ENCODE measurements around the gene OPHN1. TPM values are rescaled to one million over a fixed set of nuclear protein-coding genes. Genes with fewer than 3 reads are reported as not detected.

Gene OPHN1
- total and polyA plus RNA-seq, 3 experiments from 2014 or later: 0.20 TPM; not detected in 2

DNA sequence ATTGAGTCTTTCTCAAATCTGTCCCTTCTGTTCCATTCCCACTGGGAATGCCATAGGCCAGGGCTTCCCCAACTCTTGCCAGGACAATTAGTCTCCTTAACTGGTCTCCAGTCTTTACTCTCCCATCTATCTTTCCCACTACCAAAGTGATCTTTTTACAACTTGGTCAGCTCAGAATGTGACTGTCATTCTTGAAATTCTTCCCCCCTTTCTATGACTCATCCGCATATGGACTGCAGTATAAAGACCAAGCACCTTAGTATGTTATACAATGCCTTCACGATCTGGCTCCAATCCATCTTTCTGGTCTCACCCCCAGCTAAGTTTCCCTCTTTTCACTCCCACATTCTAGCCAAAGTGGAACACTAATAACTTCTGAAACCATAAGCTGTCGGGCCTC is 383.8 kb downstream of the OPHN1 start:
- H3K27ac Mint-ChIP-seq: no peak overlapping the region
- DNase-seq: no peak
- CTCF ChIA-PET: no interaction called here
- Histone ChIP-seq H3K4me3 (ENCODE audit: low read length) (no peak overlapping the region), H3K9me3 (ENCODE audit: low read length) (no peaks in the 10 kb centered on the region), H3K36me3 (ENCODE audit: insufficient read depth, low read length) (no peaks in the 10 kb centered on the region), H3K4me1 (ENCODE audit: insufficient read depth, low read length) (no peaks in the 10 kb centered on the region), H3K27me3 (ENCODE audit: insufficient read depth, low read length, poor library complexity, severe bottlenecking) (no peaks in the 10 kb centered on the region), H3K27ac (ENCODE audit: low read depth, low read length) (no peak overlapping the region)
- peaks cover 0 to 4% (median 0%) of the 10 kb centered on the region in 5 donors for H3K9me3 Mint-ChIP-seq
- H3K4me3 Mint-ChIP-seq: no peak overlapping the region
- H3K36me3 Mint-ChIP-seq: no peaks in the 10 kb centered on the region
- POLR2A ChIA-PET: no interaction called here
- peaks cover 0 to 3% of the 10 kb centered on the region in 2 donors for H3K27me3 Mint-ChIP-seq
- H3K4me1 Mint-ChIP-seq: no peaks in the 10 kb centered on the region

DNA sequence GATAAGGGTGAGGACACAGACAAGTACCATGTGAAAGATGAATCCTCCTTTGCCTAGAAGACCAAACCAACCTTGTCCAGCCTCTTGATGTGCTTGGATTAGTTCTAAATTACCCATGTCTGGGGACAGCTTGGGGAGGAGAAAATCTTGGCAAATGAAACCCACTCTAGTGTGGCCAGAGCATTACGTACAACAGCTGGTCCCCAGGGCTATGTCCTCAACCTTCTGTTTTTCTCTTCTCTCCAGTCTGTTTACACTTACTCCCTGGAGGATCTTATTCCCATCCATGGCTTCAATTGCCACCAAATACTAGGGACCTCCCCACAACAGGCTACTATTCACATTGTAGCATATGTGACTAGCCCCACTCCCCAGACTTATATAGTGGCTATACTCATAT is 384.5 kb downstream of the OPHN1 start:
- Histone ChIP-seq H3K4me1 (ENCODE audit: insufficient read depth, low read length) (no peaks in the 10 kb centered on the region), H3K36me3 (ENCODE audit: insufficient read depth, low read length) (no peaks in the 10 kb centered on the region), H3K27me3 (ENCODE audit: insufficient read depth, low read length, poor library complexity, severe bottlenecking) (no peaks in the 10 kb centered on the region), H3K4me3 (ENCODE audit: low read length) (no peak overlapping the region), H3K27ac (ENCODE audit: low read depth, low read length) (no peak overlapping the region), H3K9me3 (ENCODE audit: low read length) (no peaks in the 10 kb centered on the region)
- H3K4me1 Mint-ChIP-seq: no peaks in the 10 kb centered on the region
- CTCF ChIA-PET: no interaction called here
- peaks cover 0 to 4% (median 0%) of the 10 kb centered on the region in 5 donors for H3K9me3 Mint-ChIP-seq
- H3K36me3 Mint-ChIP-seq: no peaks in the 10 kb centered on the region
- no peak overlapping the region for H3K4me3 Mint-ChIP-seq
- peaks cover 0 to 3% of the 10 kb centered on the region in 2 donors for H3K27me3 Mint-ChIP-seq
- POLR2A ChIA-PET: no interaction called here
- H3K27ac Mint-ChIP-seq: no peak overlapping the region
- no peak for DNase-seq

DNA sequence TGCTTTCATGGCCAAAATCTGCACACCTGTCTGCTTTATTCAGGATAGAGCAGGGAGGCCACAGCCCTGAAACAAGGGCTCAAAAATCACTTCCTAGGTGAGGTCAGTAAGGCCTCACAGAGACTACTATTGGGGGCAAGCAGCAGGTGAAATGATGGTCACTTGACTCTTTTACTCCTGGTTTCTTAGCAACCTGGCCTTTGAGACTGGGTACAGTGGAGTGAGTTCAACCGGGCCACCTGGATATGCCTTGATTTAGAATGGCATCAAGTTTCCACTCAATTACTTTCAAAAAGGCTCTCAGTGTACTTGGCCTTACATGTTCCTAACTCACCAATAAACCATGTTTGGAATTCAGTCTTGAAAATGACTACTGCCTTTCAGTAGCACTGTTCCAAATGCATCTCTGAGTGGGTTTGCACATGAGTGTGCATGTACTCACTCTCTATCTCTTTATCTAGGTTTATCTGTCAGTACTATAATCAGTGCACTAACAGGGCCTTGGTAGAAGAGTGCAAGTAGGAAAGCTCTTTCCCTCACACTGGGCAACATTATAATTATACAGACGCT is 388.2 kb downstream of the OPHN1 start:
- DNase-seq: no peak
- Histone ChIP-seq H3K4me3 (ENCODE audit: low read length) (no peak overlapping the region), H3K27me3 (ENCODE audit: insufficient read depth, low read length, poor library complexity, severe bottlenecking) (no peaks in the 10 kb centered on the region), H3K36me3 (ENCODE audit: insufficient read depth, low read length) (no peaks in the 10 kb centered on the region), H3K4me1 (ENCODE audit: insufficient read depth, low read length) (no peaks in the 10 kb centered on the region), H3K9me3 (ENCODE audit: low read length) (no peaks in the 10 kb centered on the region), H3K27ac (ENCODE audit: low read depth, low read length) (no peak overlapping the region)
- Mint-ChIP-seq H3K27me3 (no peaks in the 10 kb centered on the region), H3K4me3 (no peak overlapping the region), H3K4me1 (no peaks in the 10 kb centered on the region), H3K27ac (no peak overlapping the region), H3K36me3 (no peaks in the 10 kb centered on the region), H3K9me3 (no peaks in the 10 kb centered on the region)
- ChIA-PET POLR2A (no interaction called here), CTCF (no interaction called here)

DNA sequence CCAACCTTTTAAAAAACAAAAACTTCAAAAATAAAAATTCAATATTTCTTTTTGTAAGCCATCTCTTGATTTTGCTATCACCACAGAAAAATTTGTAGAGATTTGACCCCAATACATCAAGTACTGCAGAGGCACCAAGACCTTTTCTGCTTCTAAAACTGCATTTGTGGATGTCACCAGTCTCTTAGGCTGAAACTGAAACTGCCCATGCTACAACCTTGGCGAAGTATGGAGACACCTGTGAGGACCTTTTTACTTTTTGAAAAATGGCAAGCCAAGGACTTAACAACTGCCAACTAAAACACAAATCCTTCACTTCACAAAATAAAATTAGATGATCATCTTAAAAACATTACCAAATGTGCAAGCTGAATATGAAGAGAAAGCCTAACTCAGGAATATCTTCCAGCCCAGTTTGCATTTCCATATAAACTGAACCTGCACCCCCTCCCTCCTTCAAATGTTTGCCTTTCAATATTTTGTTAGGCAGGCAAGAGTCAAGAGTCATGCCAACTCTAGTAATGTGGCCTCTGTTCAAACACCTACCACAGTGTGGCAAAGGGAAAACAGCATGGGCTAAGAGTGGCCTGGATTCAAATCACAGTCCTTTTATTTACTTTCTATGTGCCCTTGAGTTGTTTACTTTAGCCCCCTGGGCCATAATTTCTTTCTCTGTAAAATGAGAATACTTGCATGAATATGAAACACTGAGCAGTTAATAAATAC is 389.4 kb downstream of the OPHN1 start:
- H3K9me3 ChIP-seq (ENCODE audit: low read length): no peaks in the 10 kb centered on the region
- Mint-ChIP-seq H3K27me3 (no peaks in the 10 kb centered on the region), H3K9me3 (no peaks in the 10 kb centered on the region), H3K4me3 (no peak overlapping the region), H3K36me3 (no peaks in the 10 kb centered on the region), H3K4me1 (no peaks in the 10 kb centered on the region), H3K27ac (no peak overlapping the region)
- H3K27ac ChIP-seq (ENCODE audit: low read depth, low read length): no peak overlapping the region
- no peak for DNase-seq
- ChIA-PET POLR2A (no interaction called here), CTCF (no interaction called here)
- no peaks in the 10 kb centered on the region for H3K27me3 ChIP-seq (ENCODE audit: insufficient read depth, low read length, poor library complexity, severe bottlenecking)
- H3K4me1 ChIP-seq (ENCODE audit: insufficient read depth, low read length): no peaks in the 10 kb centered on the region
- H3K36me3 ChIP-seq (ENCODE audit: insufficient read depth, low read length): no peaks in the 10 kb centered on the region
- H3K4me3 ChIP-seq (ENCODE audit: low read length): no peak overlapping the region

DNA sequence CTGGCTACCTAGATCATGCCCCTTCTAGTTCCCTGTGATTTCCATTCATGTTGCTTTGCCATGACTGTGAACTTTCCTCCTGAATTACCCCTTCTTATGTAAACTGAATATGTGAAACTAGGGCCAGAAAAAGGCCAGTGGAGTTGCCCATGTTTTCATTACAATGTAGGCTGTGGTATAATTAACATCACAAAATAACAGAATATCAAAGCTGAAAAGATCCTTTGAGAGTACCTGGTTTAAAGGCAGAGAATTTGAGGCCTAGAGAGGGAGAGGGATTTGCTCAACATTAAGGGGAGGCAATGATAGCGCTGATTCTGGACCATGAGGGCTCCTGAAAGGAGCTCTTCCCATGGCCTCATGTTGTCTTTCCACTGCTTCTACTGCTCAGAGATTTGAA is 392.2 kb downstream of the OPHN1 start:
- no peaks in the 10 kb centered on the region for H3K4me1 ChIP-seq (ENCODE audit: insufficient read depth, low read length)
- Mint-ChIP-seq H3K4me3 (no peak overlapping the region), H3K4me1 (no peaks in the 10 kb centered on the region), H3K27me3 (no peaks in the 10 kb centered on the region), H3K36me3 (no peaks in the 10 kb centered on the region), H3K27ac (no peak overlapping the region), H3K9me3 (no peaks in the 10 kb centered on the region)
- no peak for DNase-seq
- H3K36me3 ChIP-seq (ENCODE audit: insufficient read depth, low read length): no peaks in the 10 kb centered on the region
- no peaks in the 10 kb centered on the region for H3K27me3 ChIP-seq (ENCODE audit: insufficient read depth, low read length, poor library complexity, severe bottlenecking)
- no peaks in the 10 kb centered on the region for H3K9me3 ChIP-seq (ENCODE audit: low read length)
- POLR2A ChIA-PET: no interaction called here
- H3K27ac ChIP-seq (ENCODE audit: low read depth, low read length): no peak overlapping the region
- no peak overlapping the region for H3K4me3 ChIP-seq (ENCODE audit: low read length)
- CTCF ChIA-PET: no interaction called here

DNA sequence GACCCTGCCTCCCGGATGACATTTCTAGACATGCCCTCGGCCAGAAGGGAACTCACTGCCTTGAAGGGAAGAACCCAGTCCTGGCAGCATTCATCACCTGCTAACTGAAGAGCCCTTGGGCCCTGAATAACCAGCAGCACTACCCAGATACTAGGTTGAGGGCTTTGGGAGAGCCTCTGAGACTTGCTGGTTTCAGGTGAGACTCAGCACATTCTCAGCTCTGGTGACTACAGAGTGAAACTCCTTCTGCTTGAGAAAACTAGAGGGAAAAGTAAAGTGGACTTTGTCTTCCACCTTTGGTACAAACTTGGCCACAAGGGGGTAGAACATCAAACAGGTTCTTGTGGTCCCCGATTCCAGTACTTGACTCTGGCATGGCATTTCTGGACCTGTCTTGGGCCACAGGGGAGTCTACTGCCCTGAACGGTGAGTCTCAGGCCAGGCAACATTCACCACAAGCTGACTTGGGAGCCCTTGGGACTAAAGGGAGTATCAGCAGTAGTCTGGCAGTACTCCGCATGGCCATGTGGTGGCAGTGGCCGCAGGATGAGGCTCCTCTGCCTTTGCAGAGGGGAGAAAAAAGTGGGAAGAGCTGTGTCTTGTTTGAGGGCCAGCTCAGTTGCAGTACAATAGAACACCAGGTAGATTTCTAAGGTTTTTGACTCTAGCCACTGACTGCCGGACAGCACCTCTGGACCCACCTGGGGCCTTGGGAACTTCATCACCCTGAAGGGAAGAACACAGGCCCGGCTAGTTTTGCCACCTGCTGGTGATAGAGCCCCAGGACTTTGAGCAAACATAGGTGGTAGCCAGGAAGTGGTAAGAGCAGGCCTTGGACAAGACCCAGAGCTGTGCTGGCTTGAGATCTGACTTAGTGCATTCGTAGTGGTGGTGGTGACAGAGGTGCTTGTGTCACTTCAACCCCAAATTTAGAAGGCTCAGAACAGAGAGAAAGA is 414.8 kb downstream of the OPHN1 start:
- no peak overlapping the region for H3K4me3 Mint-ChIP-seq
- Histone ChIP-seq H3K9me3 (ENCODE audit: low read length) (no peaks in the 10 kb centered on the region), H3K27ac (ENCODE audit: low read depth, low read length) (no peak overlapping the region), H3K27me3 (ENCODE audit: insufficient read depth, low read length, poor library complexity, severe bottlenecking) (no peaks in the 10 kb centered on the region), H3K4me1 (ENCODE audit: insufficient read depth, low read length) (no peaks in the 10 kb centered on the region), H3K4me3 (ENCODE audit: low read length) (no peak overlapping the region), H3K36me3 (ENCODE audit: insufficient read depth, low read length) (no peaks in the 10 kb centered on the region)
- DNase-seq: no peak
- peaks cover 0 to 3% (median 0%) of the 10 kb centered on the region in 5 donors for H3K9me3 Mint-ChIP-seq
- H3K27ac Mint-ChIP-seq: no peak overlapping the region
- H3K4me1 Mint-ChIP-seq: no peaks in the 10 kb centered on the region
- H3K27me3 Mint-ChIP-seq: no peaks in the 10 kb centered on the region
- CTCF ChIA-PET: no interaction called here
- no peaks in the 10 kb centered on the region for H3K36me3 Mint-ChIP-seq
- POLR2A ChIA-PET: no interaction called here

DNA sequence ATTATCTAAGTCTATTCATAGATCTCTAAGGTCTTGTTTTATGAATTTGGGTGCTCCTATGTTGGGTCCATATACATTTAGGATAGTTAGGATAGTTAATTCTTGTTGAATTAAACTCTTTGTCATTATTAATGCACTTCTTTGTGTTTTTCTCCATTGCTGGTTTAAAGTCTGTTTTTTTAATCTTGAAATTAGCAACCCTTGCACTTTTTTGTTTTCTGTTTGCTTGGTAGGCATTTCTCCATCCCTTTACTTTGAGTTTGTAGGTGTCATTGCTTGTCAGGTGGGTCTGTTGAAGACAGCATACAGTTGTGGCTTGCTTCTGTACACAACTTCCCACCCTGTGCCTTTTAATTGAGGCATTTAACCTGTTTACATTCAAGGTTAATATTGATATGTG is 434.8 kb downstream of the OPHN1 start:
- H3K27ac ChIP-seq (ENCODE audit: low read depth, low read length): no peak overlapping the region
- no peaks in the 10 kb centered on the region for H3K4me1 Mint-ChIP-seq
- H3K4me3 ChIP-seq (ENCODE audit: low read length): no peak overlapping the region
- no peaks in the 10 kb centered on the region for H3K27me3 ChIP-seq (ENCODE audit: insufficient read depth, low read length, poor library complexity, severe bottlenecking)
- no peak overlapping the region for H3K4me3 Mint-ChIP-seq
- no peaks in the 10 kb centered on the region for H3K9me3 ChIP-seq (ENCODE audit: low read length)
- H3K4me1 ChIP-seq (ENCODE audit: insufficient read depth, low read length): no peaks in the 10 kb centered on the region
- peaks cover 5 to 27% (median 22%) of the 10 kb centered on the region in 5 donors for H3K9me3 Mint-ChIP-seq
- CTCF ChIA-PET: no interaction called here
- no peaks in the 10 kb centered on the region for H3K36me3 ChIP-seq (ENCODE audit: insufficient read depth, low read length)
- no peak overlapping the region for H3K27ac Mint-ChIP-seq
- no peaks in the 10 kb centered on the region for H3K36me3 Mint-ChIP-seq
- no peaks in the 10 kb centered on the region for H3K27me3 Mint-ChIP-seq
- no peak for DNase-seq
- POLR2A ChIA-PET: no interaction called here

All from CD8-positive, alpha-beta memory T cell (primary cell).